GM12865 (cell line): ENCODE data around the gene TTLL11.

ENCODE experiments used
- DNase-seq: peaks from one replicate; pipeline ENCODE4 v3.0.0; 2010; ENCODE audit warnings: low read depth
- H3K4me3 ChIP-seq: 2 replicates; pipeline ENCODE4 v1.5.1; 2011; ENCODE audit warnings: mild to moderate bottlenecking, low read depth, low read length, control low read depth
- CTCF ChIP-seq: IDR thresholded peaks from 2 replicates; pipeline ENCODE4 v1.5.1; 2011; ENCODE audit warnings: low read length, control low read depth, low read depth, inconsistent platforms; ENCODE audit not compliant: insufficient read depth; ENCODE audit errors: missing control alignments

TTLL11 gene

DNA sequence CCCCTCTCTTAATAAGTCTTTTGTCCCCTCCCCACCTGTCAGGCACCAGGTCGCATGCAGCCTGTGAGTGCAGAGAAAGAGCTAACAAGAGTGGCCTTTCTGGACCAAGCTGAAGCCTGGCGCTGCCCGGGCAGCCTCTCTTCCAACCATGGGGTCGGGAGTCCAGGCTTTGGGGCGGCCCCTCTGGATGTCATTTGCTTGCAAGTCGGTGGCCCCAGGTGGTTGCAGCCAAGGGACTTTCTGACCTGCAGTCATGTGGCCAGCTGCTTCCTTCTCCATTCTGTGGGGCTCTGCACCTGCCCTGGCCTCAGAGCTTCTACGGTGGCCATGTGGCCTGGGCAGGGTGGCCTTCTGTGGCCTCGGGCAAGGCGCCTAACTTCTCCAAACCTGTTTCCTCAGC, 282.0 kb downstream of the TTLL11 start:
- TF ChIP-seq CTCF = no peak
- DNase-seq = no peak
- H3K4me3 ChIP-seq = no peak overlapping the region

DNA sequence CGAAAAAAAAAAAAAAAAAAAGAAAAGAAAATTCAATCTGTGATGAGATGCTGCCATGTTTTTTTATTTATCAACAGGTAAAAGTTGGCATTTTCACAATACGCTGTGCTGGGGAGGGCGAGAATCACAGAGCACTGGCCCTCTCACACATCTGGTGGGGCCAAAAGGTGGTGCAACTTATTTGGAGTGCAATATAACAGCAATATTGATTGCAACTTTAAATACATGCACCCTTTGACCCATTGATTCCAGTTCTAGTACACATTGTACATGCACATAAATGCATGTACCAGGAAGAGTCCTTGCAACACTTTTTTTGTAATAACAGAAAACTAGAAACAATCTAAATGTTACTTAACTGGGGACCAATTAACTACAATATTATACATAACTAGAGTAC, 282.6 kb downstream of the TTLL11 start:
- no peak for DNase-seq
- H3K4me3 ChIP-seq = no peak overlapping the region
- no peak for TF ChIP-seq CTCF

- H3K4me3 ChIP-seq = no peak overlapping the region
- no peak for TF ChIP-seq CTCF
- DNase-seq = no peak
Measured at GRCh38 chr9:121809356-121810050, 283.6 kb downstream of the TTLL11 start.

DNA sequence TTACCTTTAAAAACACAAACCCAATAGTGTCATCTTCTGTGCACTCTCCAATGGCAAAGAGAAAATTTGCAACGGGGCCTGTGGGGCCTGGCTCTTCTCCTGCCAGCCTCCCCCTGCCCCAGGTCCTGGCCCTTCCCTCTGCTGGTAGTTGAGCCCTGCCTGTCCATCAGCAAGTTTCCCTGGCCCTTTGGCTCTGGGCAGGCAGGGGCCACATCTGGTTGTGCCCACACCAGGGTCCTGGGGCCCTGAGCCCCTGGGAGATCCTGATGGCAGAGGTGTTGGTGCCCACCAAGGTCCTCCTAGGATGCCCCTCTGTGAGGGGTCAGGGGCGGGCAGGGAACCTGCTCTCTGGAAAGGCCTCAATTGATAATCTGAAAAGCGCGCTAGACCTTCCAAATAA, 284.3 kb downstream of the TTLL11 start:
- no peak for TF ChIP-seq CTCF
- no peak for DNase-seq

DNA sequence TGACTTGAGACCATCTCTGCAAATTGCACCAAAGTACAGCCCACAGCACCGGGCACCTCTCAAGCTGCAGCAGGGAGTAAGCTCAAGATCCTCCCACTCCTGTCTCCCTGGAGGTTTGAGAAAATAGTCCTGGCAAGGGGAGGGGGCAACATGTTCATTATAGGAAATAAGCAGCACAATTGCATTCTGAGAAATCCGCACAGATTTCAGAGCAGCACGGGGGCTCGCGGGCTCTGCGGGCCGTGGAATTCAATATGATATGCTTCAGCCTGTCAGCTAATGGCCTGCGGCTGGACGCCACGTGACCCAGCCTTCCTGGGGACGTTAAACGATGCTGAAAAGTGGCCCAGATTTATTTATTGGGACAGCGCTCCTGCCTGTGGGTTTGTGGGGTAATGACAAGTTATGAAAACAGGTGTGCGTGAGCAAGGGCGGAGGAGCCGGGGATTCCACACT, 285.3 kb downstream of the TTLL11 start:
- no peak for TF ChIP-seq CTCF
- no peak overlapping the region for H3K4me3 ChIP-seq
- no peak for DNase-seq

More for the DNA sequence above, 284.3 kb downstream of the TTLL11 start:
- H3K4me3 ChIP-seq = no peak overlapping the region

DNA sequence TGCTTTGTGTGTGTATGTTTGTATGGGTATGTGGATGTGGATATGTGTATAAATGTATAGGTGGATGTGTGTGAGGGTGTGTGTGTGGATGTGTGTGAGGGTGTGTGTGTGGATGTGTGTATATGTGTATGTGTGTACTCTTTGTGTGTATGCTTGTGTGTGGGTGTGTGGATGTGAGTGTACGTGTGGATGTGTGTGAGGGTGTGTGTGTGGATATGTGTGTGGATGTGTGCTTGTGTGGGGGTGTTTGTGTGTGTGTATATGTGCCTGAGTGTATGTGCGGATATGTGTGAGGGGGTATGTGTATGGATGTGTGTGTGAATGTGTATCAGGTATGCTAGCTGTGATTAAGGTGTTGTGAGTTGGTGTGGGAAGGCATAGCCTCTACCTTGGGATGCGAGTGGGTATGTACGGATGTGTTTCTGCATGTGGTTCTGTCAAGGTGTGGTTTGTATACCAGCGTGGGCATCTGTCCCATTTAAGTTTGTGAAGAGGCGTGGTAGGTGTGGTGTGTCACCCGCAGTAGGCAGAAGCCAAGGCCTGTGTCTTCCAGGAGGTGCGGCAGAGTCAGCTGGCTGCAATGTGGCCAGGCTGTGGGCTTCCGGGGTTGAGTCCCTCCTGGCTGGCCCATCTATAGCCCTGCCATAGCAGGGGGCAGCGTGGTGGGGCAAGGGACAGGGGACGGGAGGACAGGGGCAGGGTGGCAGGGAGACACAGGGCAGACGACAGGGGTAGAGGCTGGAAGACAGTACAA, 285.9 kb downstream of the TTLL11 start:
- TF ChIP-seq CTCF = no peak
- DNase-seq = no peak
- no peak overlapping the region for H3K4me3 ChIP-seq
